RWPE2 (cell line): ENCODE measurements around the gene HDAC4.
A peak's percentile ranks its signal among the peaks of the same experiment; 100 is the strongest.

Source experiments
- ATAC-seq: fragments of 200-7000 bp; cut with Tn5 transposase; 3 replicates; pipeline ENCODE4 v1.9.1; 2021; ENCODE audit warnings: low read depth
- DNase-seq: peaks from one replicate; pipeline ENCODE4 v3.0.0-alpha.2; 2020; ENCODE audit warnings: low spot score
- H3K27ac ChIP-seq: fragments of 450-650 bp; 2 replicates; pipeline ENCODE4 v1.5.1; 2017; ENCODE audit warnings: mild to moderate bottlenecking; ENCODE audit not compliant: poor library complexity, severe bottlenecking
- H3K27me3 ChIP-seq: fragments of 250-450 bp; sonication (Bioruptor Pico); 2 replicates; pipeline ENCODE4 v1.5.1; 2021; ENCODE audit warnings: mild to moderate bottlenecking, moderate library complexity; ENCODE audit not compliant: insufficient read depth, poor library complexity, severe bottlenecking
- H3K36me3 ChIP-seq: fragments of 250-450 bp; sonication (Bioruptor Pico); 2 replicates; pipeline ENCODE4 v1.5.1; 2020; ENCODE audit warnings: low read depth, mild to moderate bottlenecking, moderate library complexity
- H3K4me1 ChIP-seq: fragments of 250-450 bp; sonication (Bioruptor Pico); 2 replicates; pipeline ENCODE4 v1.5.1; 2021; ENCODE audit warnings: mild to moderate bottlenecking, moderate library complexity; ENCODE audit not compliant: insufficient read depth, poor library complexity, severe bottlenecking
- H3K4me3 ChIP-seq: fragments of 250-450 bp; sonication (Bioruptor Pico); 2 replicates; pipeline ENCODE4 v1.5.1; 2021; ENCODE audit warnings: mild to moderate bottlenecking, moderate library complexity; ENCODE audit not compliant: severe bottlenecking
- H3K9me3 ChIP-seq: fragments of 250-450 bp; sonication (Bioruptor Pico); 2 replicates; pipeline ENCODE4 v1.5.1; 2021; ENCODE audit warnings: mild to moderate bottlenecking, moderate library complexity; ENCODE audit not compliant: severe bottlenecking
- CTCF ChIP-seq: fragments of 450-650 bp; IDR thresholded peaks from one replicate; pipeline ENCODE4 v1.5.1; 2017; ENCODE audit warnings: mild to moderate bottlenecking, moderate library complexity; ENCODE audit not compliant: poor library complexity, severe bottlenecking

Gene HDAC4

GRCh38 chr2:239289545-239289944 lies 111.3 kb downstream of the HDAC4 start:
- Histone ChIP-seq H3K27me3 (no peaks in the 10 kb centered on the region), H3K4me1 (peaks cover 10% of the 10 kb centered on the region), H3K4me3 (no peak overlapping the region), H3K9me3 (no peaks in the 10 kb centered on the region), H3K27ac (no peak overlapping the region), H3K36me3 (no peaks in the 10 kb centered on the region)
- DNase-seq (peak; percentile 16), ATAC-seq (no peak)
- TF ChIP-seq CTCF, result no peak

- TF ChIP-seq CTCF, result no peak
- no peaks in the 10 kb centered on the region for H3K27me3 ChIP-seq
- no peaks in the 10 kb centered on the region for H3K9me3 ChIP-seq
- H3K27ac ChIP-seq, result no peak overlapping the region
- no peak for ATAC-seq
- no peak overlapping the region for H3K4me3 ChIP-seq
- H3K4me1 ChIP-seq, result peaks cover 10% of the 10 kb centered on the region
- peak; percentile 13 for DNase-seq
- H3K36me3 ChIP-seq, result no peaks in the 10 kb centered on the region
Measured at GRCh38 chr2:239288951-239289511, 111.8 kb downstream of the HDAC4 start.

GRCh38 chr2:239288237-239288636 lies 112.6 kb downstream of the HDAC4 start:
- DNase-seq, result no peak
- no peak for TF ChIP-seq CTCF
- H3K27ac ChIP-seq, result no peak overlapping the region
- H3K27me3 ChIP-seq, result no peaks in the 10 kb centered on the region
- H3K4me1 ChIP-seq, result peaks cover 10% of the 10 kb centered on the region
- ATAC-seq, result no peak
- H3K4me3 ChIP-seq, result no peak overlapping the region
- H3K9me3 ChIP-seq, result no peaks in the 10 kb centered on the region
- H3K36me3 ChIP-seq, result no peaks in the 10 kb centered on the region

GRCh38 chr2:239287461-239287860 lies 113.4 kb downstream of the HDAC4 start:
- Histone ChIP-seq H3K4me1 (peaks cover 10% of the 10 kb centered on the region), H3K36me3 (no peaks in the 10 kb centered on the region), H3K4me3 (no peak overlapping the region), H3K9me3 (no peaks in the 10 kb centered on the region), H3K27ac (no peak overlapping the region), H3K27me3 (no peaks in the 10 kb centered on the region)
- no peak for TF ChIP-seq CTCF
- DNase-seq (no peak), ATAC-seq (no peak)

GRCh38 chr2:239286901-239287300 lies 113.9 kb downstream of the HDAC4 start:
- peaks cover 10% of the 10 kb centered on the region for H3K4me1 ChIP-seq
- no peak overlapping the region for H3K27ac ChIP-seq
- no peaks in the 10 kb centered on the region for H3K27me3 ChIP-seq

More at GRCh38 chr2:239286901-239287300, 113.9 kb downstream of the HDAC4 start:
- H3K36me3 ChIP-seq, result no peaks in the 10 kb centered on the region
- DNase-seq, result peak; percentile 48
- no peaks in the 10 kb centered on the region for H3K9me3 ChIP-seq
- no peak for ATAC-seq
- no peak overlapping the region for H3K4me3 ChIP-seq
- no peak for TF ChIP-seq CTCF
